Effector CD4-positive, alpha-beta T cell (primary cell): ENCODE measurements around the gene SALL1.

Experiments used
- DNase-seq: peaks from one replicate; pipeline ENCODE4 v3.0.0-alpha.2; 2020

Gene SALL1

DNA sequence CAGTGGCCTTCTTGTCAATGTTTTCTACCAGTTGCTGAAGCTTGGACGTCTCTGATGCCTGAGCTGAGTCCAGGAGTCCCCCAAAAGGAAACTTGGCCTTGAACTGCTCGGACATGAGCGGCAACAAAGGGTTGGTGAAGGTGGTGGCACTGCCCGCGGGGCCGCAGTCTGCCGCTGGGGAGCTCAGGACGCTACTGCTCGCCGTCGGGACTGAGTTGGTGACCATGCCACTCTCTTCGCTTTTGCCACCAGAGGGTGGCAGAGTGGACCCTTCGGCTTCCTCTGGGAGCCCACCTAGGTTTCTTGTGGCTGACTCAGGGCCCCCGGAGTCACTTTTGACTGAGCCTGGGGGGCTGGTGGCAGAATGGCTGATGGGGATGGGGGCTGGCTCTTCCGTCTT, 11.0 kb downstream of the SALL1 start:
- no peak for DNase-seq

- no peak for DNase-seq
Observed at GRCh38 chr16:51139568-51139967, 11.5 kb downstream of the SALL1 start.

DNA sequence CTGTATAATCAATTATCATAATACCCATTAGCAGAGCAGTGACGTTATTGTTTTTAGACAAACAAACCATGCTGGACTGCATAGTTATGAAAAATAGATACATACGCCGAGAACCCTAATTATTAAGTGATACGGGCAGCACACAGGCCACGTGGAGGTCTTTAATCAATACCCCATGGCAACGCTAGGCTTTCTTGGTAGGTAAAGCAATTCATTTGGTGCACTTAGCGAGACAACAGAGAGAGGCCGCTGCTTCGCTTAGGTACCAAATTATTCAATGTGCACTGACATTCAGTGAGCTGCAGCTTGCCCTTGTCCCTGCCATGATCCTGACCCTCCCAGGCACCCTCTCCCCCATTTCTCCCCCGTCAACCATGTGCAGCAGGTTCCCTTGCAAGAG, 12.9 kb downstream of the SALL1 start:
- no peak for DNase-seq

GRCh38 chr16:51137097-51137496, 14.0 kb downstream of the SALL1 start:
- DNase-seq: no peak

DNA sequence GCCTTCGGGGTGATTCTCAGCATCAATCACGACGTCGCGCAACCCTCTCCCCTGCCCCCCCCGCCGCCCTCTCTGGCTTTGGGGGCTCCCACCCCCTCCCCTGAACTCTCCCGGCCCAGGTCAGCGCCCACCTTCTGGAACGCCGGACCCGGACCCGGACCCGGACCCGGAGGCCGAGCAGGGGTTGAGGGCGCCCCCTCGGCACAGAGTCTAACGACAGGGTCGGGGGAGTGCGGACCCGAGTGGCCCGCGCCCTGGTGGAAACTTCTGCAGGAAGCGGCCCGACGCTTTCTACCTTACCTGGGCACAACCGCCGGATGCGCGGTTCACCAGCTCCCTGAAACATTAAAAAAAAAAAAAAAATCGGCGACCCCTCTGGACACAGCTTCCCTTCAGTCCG, 16.2 kb downstream of the SALL1 start:
- DNase-seq: no peak

GRCh38 chr16:51134269-51134812, 16.7 kb downstream of the SALL1 start:
- DNase-seq: no peak

- no peak for DNase-seq
Observed at GRCh38 chr16:51133688-51134087, 17.4 kb downstream of the SALL1 start.

- no peak for DNase-seq
Observed at GRCh38 chr16:51133183-51133582, 17.9 kb downstream of the SALL1 start.

- DNase-seq: no peak
Observed at GRCh38 chr16:51132490-51133115, 18.5 kb downstream of the SALL1 start.

- no peak for DNase-seq
Observed at GRCh38 chr16:51131619-51132018, 19.5 kb downstream of the SALL1 start.

DNA sequence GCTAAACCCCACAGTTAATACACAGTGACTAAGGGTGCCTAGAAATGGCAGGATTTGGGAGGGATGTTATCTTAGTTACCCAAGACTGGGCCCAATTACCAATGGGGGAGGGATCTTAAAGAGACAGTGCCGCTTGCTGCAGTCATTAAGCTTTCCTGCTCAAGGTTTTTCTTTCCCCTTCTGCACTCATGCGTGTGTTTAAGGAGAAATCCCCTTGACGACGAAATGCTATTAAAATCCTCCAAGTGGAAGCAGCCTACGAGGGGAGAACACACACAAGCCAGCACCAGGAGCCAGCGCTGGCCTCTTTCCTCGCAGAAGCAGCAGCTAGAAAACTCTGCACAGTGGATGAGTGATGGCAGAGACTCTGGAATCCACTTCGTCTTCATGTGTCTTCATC, 22.0 kb downstream of the SALL1 start:
- DNase-seq: no peak

DNA sequence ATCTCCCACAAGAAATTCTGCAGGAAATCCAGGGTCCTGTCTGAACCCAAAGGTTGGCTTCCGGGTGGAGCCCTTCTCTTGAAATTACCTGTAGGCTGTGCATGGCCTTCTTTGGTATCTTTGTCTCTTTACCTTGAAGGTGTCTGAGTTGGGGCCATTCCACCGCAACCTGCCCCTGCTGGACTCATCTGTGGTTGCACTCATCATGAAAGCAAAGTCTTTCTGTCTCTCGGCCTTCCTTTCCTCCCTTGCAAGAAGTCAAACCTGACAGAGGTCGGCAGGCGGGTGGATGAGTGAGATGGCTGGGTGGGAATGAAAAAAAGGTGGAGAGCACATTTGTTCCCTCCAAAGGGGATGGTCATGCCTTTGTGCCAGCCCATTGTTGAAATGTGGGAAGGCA, 25.1 kb downstream of the SALL1 start:
- no peak for DNase-seq

- no peak for DNase-seq
Observed at GRCh38 chr16:51124896-51125295, 26.2 kb downstream of the SALL1 start.

GRCh38 chr16:51121850-51122249, 29.2 kb downstream of the SALL1 start:
- no peak for DNase-seq

- no peak for DNase-seq
Observed at GRCh38 chr16:51120730-51121347, 30.2 kb downstream of the SALL1 start.

DNA sequence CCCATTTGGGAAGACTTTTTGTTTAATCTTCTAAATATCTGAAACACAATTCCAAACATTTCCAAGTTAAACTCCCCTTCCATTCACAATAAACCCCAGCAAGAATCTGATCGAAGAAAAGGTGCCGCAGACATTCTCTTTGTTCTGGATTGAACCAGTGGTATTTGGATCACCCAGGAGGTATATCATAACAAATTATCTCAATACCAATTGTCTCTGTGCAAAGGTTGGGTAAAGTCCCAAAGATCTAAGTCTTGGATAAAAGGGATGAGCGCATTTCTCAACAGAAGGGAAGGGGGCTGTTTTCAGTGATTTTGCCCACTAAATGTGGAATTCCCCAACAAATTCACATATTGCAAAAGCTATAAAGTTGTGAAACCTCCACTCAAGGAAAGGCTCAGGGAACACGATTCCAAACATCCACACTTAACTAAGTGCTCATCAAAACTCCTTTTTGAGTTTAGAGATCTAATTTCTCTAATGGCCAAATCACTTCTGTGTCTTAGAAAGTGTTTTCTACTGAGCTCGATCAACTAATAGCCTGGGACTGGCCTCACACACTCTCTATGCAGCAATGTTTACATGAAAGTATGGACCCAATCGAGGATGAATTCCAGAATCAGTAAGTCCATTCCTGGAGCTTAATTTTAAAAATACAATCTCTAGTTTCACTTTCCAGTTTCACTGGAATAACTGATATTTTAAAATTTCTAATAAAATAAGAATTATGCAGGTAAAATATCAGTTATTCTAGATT, 30.9 kb downstream of the SALL1 start:
- no peak for DNase-seq

GRCh38 chr16:51119556-51119955, 31.5 kb downstream of the SALL1 start:
- DNase-seq: no peak

GRCh38 chr16:51116353-51116752, 34.7 kb downstream of the SALL1 start:
- no peak for DNase-seq

DNA sequence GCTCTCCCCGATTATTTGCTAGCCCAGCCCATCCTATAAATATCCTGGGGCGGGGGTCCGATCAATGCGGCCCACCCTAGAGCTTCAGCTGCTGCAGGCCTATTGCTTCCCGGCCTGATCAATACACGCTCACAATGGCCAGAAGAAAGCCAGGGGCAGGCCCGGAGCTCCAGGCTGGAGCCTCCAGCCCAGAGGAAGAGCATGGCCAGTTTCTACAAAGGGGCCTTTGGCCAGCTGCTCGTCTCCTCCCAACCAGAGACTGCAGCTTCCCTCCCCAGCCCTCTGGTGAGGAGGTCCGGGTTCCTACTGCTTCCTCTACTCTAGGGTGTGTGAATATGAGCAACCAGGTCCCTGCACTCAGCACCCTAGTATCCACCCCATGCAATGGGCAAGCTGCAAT, 36.7 kb downstream of the SALL1 start:
- DNase-seq: no peak

DNA sequence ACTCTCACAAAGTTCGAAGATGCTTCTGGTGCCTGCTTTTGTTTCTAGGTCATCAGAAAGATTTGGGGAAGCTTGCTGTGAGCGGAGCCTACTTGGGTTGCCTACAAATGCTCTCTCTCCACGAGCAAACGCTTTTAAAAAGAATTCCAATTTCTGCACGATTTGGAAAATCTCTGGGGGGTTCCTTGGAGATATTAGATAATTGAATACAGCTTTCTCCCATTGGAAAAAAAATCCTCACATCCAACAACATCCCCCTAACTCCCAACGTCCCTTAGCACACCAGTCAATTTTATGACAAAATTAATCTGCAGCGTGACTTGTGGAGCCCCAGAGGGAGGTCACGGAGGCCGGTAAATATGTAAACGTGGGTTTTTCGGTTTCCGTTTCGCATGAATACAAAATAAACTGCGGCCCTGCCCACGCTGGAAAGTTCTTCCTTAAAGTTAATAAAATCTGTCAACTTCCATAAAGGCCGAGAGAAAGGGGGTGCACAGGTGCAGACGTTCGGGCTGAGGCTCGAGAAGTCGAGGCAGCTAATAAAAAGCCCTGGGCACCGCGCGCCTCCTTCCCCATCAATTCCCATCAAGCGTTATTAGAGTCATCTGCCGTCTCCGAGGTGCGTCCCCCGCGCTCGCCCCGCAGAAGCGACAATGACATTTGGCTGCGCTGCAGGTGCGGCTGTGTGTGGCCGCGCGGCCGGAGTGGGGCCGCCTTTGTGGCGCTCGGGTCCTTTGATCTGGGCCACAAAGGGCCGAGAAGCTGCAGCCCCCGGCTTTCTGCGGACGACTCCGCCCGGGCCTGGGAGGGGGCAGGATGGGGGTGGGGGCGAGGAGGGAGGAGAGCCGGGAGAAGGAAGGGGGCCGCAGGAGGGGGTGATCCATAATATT, 37.6 kb downstream of the SALL1 start:
- DNase-seq: no peak

GRCh38 chr16:51112323-51112722, 38.7 kb downstream of the SALL1 start:
- no peak for DNase-seq

- no peak for DNase-seq
Observed at GRCh38 chr16:51111759-51112158, 39.3 kb downstream of the SALL1 start.

GRCh38 chr16:51110700-51111157, 40.3 kb downstream of the SALL1 start:
- no peak for DNase-seq
